Osteocyte (in vitro differentiated cells): Measurements from ENCODE around the gene SPRN. TPM values are rescaled to one million over a fixed set of nuclear protein-coding genes. Genes with fewer than 3 reads are reported as not detected.

Experiments used
- DNase-seq: peaks from one replicate; pipeline ENCODE4 v3.0.0; 2021; ENCODE audit warnings: mixed read lengths; ENCODE audit not compliant: unreplicated experiment; ENCODE audit errors: extremely low spot score
- H3K27ac Mint-ChIP-seq: one replicate; pipeline ENCODE4 v1.8.0; 2021; ENCODE audit warnings: mild to moderate bottlenecking, mixed read lengths; ENCODE audit not compliant: unreplicated experiment
- H3K27me3 Mint-ChIP-seq: one replicate; pipeline ENCODE4 v1.8.0; 2021; ENCODE audit warnings: mixed read lengths; ENCODE audit not compliant: unreplicated experiment
- H3K36me3 Mint-ChIP-seq: one replicate; pipeline ENCODE4 v1.8.0; 2021; ENCODE audit warnings: mixed read lengths; ENCODE audit not compliant: unreplicated experiment
- H3K4me1 Mint-ChIP-seq: one replicate; pipeline ENCODE4 v1.8.0; 2021; ENCODE audit warnings: mixed read lengths; ENCODE audit not compliant: unreplicated experiment
- H3K4me3 Mint-ChIP-seq: one replicate; pipeline ENCODE4 v1.8.0; 2021; ENCODE audit warnings: mild to moderate bottlenecking, moderate library complexity, mixed read lengths; ENCODE audit not compliant: unreplicated experiment
- H3K9me3 Mint-ChIP-seq: one replicate; pipeline ENCODE4 v1.8.0; 2021; ENCODE audit warnings: mixed read lengths; ENCODE audit not compliant: unreplicated experiment
- total RNA-seq: library from RNA; stranded (reverse); gene quantifications from 2 replicates; pipeline ENCODE4 v1.2.1, GENCODE V29; 2021
- TF ChIP-seq, protein P1 (sequence below): fragments of 200-600 bp; sonication (generic); IDR thresholded peaks from 2 replicates; pipeline ENCODE4 v1.5.0; 2021; ENCODE audit warnings: antibody characterized with exemption, mild to moderate bottlenecking, moderate library complexity

The SPRN gene
- total RNA-seq, 1 donor from 2014 or later: 2.2 TPM

DNA sequence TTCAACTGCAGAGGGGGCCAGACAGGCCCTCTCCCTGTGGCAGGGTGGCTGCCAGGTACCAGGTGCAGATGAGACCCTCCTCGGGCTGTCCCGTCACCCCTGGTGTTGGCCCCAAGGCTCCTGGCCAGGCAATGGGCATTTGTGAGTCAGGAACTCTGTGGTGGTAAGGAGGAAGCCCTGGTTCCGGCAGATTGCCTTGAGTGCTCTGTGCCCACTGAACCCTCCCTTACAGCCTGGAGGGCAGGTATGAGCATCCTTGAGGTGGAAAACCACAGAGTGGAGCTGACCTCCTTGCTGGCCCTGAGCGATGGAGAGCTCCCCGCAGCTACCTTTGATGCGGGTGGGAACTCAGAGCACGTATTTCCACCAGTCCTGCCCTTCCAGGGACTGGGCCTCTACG is 43.4 kb downstream of the SPRN start:
- Mint-ChIP-seq H3K27ac (no peak overlapping the region), H3K9me3 (no peaks in the 10 kb centered on the region), H3K27me3 (no peaks in the 10 kb centered on the region), H3K4me3 (no peak overlapping the region), H3K36me3 (peaks cover 2% of the 10 kb centered on the region), H3K4me1 (peaks cover 2% of the 10 kb centered on the region)
- DNase-seq: no peak
- TF ChIP-seq, protein P1, sequence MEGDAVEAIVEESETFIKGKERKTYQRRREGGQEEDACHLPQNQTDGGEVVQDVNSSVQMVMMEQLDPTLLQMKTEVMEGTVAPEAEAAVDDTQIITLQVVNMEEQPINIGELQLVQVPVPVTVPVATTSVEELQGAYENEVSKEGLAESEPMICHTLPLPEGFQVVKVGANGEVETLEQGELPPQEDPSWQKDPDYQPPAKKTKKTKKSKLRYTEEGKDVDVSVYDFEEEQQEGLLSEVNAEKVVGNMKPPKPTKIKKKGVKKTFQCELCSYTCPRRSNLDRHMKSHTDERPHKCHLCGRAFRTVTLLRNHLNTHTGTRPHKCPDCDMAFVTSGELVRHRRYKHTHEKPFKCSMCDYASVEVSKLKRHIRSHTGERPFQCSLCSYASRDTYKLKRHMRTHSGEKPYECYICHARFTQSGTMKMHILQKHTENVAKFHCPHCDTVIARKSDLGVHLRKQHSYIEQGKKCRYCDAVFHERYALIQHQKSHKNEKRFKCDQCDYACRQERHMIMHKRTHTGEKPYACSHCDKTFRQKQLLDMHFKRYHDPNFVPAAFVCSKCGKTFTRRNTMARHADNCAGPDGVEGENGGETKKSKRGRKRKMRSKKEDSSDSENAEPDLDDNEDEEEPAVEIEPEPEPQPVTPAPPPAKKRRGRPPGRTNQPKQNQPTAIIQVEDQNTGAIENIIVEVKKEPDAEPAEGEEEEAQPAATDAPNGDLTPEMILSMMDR: no peak

DNA sequence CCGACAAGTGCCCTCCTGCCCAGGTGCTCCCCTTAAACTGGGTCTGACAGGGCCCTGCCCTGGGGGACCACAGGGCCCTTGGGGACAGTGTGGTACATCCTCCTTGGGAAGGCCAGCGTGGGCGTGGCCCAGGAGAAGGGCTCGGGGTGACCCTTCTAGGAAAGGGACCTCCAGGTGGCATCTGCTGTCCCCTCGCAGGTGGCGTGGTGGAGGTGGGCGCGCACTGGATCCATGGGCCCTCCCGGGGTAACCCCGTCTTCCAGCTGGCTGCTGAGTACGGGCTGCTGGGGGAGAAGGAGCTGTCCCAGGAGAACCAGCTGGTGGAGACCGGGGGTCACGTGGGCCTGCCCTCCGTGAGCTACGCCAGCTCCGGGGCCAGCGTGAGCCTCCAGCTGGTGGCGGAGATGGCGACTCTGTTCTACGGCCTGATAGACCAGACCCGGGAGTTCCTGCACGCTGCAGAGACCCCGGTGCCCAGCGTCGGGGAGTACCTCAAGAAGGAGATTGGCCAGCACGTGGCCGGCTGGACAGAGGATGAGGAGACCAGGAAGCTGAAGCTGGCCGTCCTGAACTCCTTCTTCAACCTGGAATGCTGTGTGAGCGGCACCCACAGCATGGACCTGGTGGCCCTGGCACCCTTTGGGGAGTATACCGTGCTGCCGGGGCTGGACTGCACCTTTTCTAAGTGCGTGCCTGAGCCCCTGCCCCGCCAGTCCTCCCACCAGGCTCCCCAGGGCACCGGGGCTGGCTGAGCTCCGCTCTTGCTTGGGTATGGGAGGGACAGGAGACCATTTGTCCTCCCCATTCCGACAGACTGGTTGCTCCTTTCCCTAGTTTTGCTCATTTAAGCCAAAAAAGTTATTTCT is 44.4 kb downstream of the SPRN start:
- Mint-ChIP-seq H3K36me3 (peaks cover 2% of the 10 kb centered on the region), H3K27me3 (no peaks in the 10 kb centered on the region), H3K4me1 (peaks cover 2% of the 10 kb centered on the region), H3K27ac (no peak overlapping the region), H3K9me3 (no peaks in the 10 kb centered on the region), H3K4me3 (peak overlapping the region; percentile 57)
- TF ChIP-seq, protein P1: no peak
- DNase-seq: no peak

DNA sequence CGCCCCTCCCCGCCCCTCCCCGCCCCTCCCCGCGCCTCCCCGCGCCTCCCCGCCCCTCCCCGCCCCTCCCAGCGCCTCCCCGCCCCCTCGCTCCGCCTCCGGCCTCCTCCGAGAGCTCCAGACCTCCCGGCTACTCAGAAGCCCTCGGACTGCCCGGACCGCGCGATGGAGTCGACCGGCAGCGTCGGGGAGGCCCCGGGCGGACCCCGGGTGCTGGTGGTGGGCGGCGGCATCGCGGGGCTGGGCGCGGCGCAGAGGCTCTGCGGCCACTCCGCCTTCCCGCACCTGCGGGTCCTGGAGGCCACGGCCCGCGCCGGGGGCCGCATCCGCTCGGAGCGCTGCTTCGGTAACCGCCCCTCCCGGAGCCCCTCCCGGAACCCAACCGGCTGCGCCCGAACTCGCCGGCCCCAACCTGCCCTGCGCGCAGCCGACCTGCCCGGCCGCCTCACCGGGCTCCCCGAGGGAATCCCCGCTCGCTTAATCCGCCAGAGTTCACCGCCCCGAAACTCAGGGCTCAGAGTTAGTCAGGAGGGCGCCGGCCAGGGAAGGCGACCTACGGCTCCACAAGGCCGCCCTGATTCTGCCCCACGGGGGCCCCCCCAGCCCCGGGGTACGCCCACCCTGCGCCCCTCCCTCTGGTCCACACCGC is 45.1 kb downstream of the SPRN start, which contains the start of gene PAOX:
TSS of gene PAOX (plus strand) at position 111 of the 649 bp plus-strand sequence. CDS start at position 166, 55 bp downstream.
- Mint-ChIP-seq H3K4me1 (peaks cover 2% of the 10 kb centered on the region), H3K27ac (no peak within 1 kb of the TSS), H3K36me3 (peaks cover 2% of the 10 kb centered on the region), H3K9me3 (no peaks in the 10 kb centered on the region), H3K4me3 (peak within 1 kb of the TSS; percentile 76), H3K27me3 (no peaks in the 10 kb centered on the region)
- TF ChIP-seq, protein P1: no peak
- DNase-seq: no peak

DNA sequence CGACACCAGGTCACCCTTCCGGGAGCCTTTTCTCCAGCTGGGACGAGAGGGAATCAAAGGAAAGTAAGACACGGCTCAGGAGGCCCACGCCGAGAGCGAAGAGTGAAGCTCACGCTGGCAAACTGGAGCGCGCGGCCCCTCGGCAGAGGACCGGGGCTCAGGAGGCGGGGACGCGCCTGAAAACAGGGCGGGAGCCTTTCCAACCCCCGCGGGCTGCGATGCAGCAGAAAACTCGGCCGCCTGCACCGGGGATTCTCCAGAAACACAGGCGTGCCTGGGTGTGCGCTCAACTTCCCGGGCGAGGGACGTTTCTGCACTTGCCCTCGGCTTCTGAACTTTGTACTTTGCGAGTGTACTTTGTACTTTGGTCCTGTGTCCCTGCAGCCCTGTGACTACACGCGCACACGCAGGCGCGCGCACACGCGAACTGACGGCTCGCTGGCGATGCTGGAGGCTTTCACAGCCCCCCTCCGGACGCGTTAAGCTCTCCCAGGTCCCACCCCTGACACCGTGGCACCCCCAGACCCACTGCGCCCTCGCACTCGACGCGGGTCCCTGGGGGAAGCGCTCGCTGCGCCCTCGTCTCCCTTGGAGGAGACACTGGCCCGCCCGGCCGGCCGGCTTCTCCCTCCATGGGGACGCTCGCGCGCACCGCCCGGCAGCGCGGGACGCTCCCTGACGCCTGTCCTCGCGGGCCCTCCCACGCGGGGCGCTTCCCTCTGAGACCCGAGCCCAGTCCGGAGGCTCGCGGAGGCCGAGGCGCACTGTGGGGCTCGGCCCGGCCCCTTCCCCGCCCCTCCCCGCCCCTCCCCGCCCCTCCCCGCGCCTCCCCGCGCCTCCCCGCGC is 46.0 kb downstream of the SPRN start:
- peak overlapping the region; percentile 76 for H3K4me3 Mint-ChIP-seq
- H3K9me3 Mint-ChIP-seq: no peaks in the 10 kb centered on the region
- H3K36me3 Mint-ChIP-seq: peaks cover 2% of the 10 kb centered on the region
- no peak overlapping the region for H3K27ac Mint-ChIP-seq
- no peaks in the 10 kb centered on the region for H3K27me3 Mint-ChIP-seq
- H3K4me1 Mint-ChIP-seq: peaks cover 5% of the 10 kb centered on the region
- TF ChIP-seq, protein P1: no peak
- no peak for DNase-seq
